Midbrain (tissue), 1 donor: Measurements from ENCODE around the gene PHKG1.
"Not testable (repeated sequence)": the region's sequence is repeated elsewhere in the genome, so short reads cannot be mapped to it uniquely, and the experiment has no call there.

Experiments
- DNase-seq: peaks from one replicate; lab custom pipeline; 2025; lab: John Stamatoyannopoulos, UW

The PHKG1 gene

GRCh38 chr7:56083150-56083785 lies 9.5 kb downstream of the PHKG1 start:
- DNase-seq = peak; percentile 65

- no peak for DNase-seq
These were observed 11.0 kb downstream of the PHKG1 start for GRCh38 chr7:56081626-56082340.

- not testable (repeated sequence) for DNase-seq
These were observed 11.9 kb downstream of the PHKG1 start for GRCh38 chr7:56080726-56081435.

GRCh38 chr7:56079450-56080185 lies 13.1 kb downstream of the PHKG1 start:
- peak; percentile 84 for DNase-seq

GRCh38 chr7:56078196-56078595 lies 14.6 kb downstream of the PHKG1 start:
- DNase-seq = no peak

GRCh38 chr7:56077681-56078080 lies 15.1 kb downstream of the PHKG1 start:
- no peak for DNase-seq

- peak; percentile 78 for DNase-seq
These were observed 18.4 kb downstream of the PHKG1 start for GRCh38 chr7:56074371-56074791.

- not testable (repeated sequence) for DNase-seq
These were observed 26.4 kb downstream of the PHKG1 start for GRCh38 chr7:56066376-56066775.

- DNase-seq = peak; percentile 94
These were observed 28.7 kb downstream of the PHKG1 start, which contains the start of gene SUMF2 for GRCh38 chr7:56063882-56064625. Gene SUMF2 (plus strand): TSS chr7:56064286. CDS start chr7:56064312, 26 bp downstream.

- DNase-seq = no peak
These were observed 29.3 kb downstream of the PHKG1 start for GRCh38 chr7:56063500-56063881.

- no peak for DNase-seq
These were observed 30.4 kb downstream of the PHKG1 start for GRCh38 chr7:56062382-56062781.

- DNase-seq = no peak
These were observed 38.8 kb downstream of the PHKG1 start for GRCh38 chr7:56053993-56054392.

GRCh38 chr7:56053379-56053778 lies 39.4 kb downstream of the PHKG1 start:
- no peak for DNase-seq

- DNase-seq = peak; percentile 99
These were observed 41.2 kb downstream of the PHKG1 start, which contains the start of the genes CCT6A and PSPH for GRCh38 chr7:56051339-56052191. Gene CCT6A (plus strand): TSS chr7:56051765. CDS start chr7:56051849, 84 bp downstream. Gene PSPH (minus strand): TSS chr7:56051444. CDS start chr7:56021212, 30,232 bp downstream.

GRCh38 chr7:56051053-56051338 lies 41.8 kb downstream of the PHKG1 start:
- no peak for DNase-seq

- DNase-seq = not testable (repeated sequence)
These were observed 44.0 kb downstream of the PHKG1 start for GRCh38 chr7:56048763-56049162.

GRCh38 chr7:56048245-56048644 lies 44.5 kb downstream of the PHKG1 start:
- DNase-seq = no peak

GRCh38 chr7:56047446-56048116 lies 45.2 kb downstream of the PHKG1 start:
- DNase-seq = not testable (repeated sequence)

- no peak for DNase-seq
These were observed 45.9 kb downstream of the PHKG1 start for GRCh38 chr7:56046721-56047445.
